A549 (cell line): ENCODE data around the gene USH1C.

Experiments
- BHLHE40 ChIP-seq: IDR thresholded peaks from 2 replicates; pipeline ENCODE4 v1.6.1; 2012; ENCODE audit warnings: low read depth, low read length, inconsistent platforms
- CTCF ChIP-seq: fragments of >200 bp; sonication (Bioruptor Twin); formaldehyde crosslinking; IDR thresholded peaks from 3 replicates; pipeline ENCODE4 v1.5.1; 2016
- GATA3 ChIP-seq: IDR thresholded peaks from 2 replicates; pipeline ENCODE4 v1.6.1; 2012; ENCODE audit warnings: borderline replicate concordance
- POLR2A ChIP-seq: IDR thresholded peaks from 2 replicates; pipeline ENCODE4 v1.6.1; 2012; ENCODE audit warnings: mild to moderate bottlenecking, low read length
- USF2 ChIP-seq: fragments of 450-650 bp; IDR thresholded peaks from 2 replicates; pipeline ENCODE4 v1.6.1; 2014; ENCODE audit warnings: antibody characterized with exemption
- TF ChIP-seq, protein P1 (sequence below): fragments of 200-600 bp; sonication (generic); IDR thresholded peaks from 2 replicates; pipeline ENCODE4 v1.6.1; 2016; ENCODE audit warnings: antibody characterized with exemption, mild to moderate bottlenecking, moderate library complexity
- TF ChIP-seq, protein P2 (sequence below): fragments of 150-350 bp; IDR thresholded peaks from 2 replicates; pipeline ENCODE4 v1.6.1; 2014; ENCODE audit warnings: low read depth, mild to moderate bottlenecking, low read length
- TF ChIP-seq, protein P3 (sequence below): IDR thresholded peaks from 2 replicates; pipeline ENCODE4 v1.6.1; 2012; ENCODE audit warnings: low read depth, borderline replicate concordance

- TF ChIP-seq, protein P1, sequence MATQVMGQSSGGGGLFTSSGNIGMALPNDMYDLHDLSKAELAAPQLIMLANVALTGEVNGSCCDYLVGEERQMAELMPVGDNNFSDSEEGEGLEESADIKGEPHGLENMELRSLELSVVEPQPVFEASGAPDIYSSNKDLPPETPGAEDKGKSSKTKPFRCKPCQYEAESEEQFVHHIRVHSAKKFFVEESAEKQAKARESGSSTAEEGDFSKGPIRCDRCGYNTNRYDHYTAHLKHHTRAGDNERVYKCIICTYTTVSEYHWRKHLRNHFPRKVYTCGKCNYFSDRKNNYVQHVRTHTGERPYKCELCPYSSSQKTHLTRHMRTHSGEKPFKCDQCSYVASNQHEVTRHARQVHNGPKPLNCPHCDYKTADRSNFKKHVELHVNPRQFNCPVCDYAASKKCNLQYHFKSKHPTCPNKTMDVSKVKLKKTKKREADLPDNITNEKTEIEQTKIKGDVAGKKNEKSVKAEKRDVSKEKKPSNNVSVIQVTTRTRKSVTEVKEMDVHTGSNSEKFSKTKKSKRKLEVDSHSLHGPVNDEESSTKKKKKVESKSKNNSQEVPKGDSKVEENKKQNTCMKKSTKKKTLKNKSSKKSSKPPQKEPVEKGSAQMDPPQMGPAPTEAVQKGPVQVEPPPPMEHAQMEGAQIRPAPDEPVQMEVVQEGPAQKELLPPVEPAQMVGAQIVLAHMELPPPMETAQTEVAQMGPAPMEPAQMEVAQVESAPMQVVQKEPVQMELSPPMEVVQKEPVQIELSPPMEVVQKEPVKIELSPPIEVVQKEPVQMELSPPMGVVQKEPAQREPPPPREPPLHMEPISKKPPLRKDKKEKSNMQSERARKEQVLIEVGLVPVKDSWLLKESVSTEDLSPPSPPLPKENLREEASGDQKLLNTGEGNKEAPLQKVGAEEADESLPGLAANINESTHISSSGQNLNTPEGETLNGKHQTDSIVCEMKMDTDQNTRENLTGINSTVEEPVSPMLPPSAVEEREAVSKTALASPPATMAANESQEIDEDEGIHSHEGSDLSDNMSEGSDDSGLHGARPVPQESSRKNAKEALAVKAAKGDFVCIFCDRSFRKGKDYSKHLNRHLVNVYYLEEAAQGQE = no peak
- TF ChIP-seq GATA3 = no peak
- no peak for TF ChIP-seq USF2
- TF ChIP-seq, protein P2, sequence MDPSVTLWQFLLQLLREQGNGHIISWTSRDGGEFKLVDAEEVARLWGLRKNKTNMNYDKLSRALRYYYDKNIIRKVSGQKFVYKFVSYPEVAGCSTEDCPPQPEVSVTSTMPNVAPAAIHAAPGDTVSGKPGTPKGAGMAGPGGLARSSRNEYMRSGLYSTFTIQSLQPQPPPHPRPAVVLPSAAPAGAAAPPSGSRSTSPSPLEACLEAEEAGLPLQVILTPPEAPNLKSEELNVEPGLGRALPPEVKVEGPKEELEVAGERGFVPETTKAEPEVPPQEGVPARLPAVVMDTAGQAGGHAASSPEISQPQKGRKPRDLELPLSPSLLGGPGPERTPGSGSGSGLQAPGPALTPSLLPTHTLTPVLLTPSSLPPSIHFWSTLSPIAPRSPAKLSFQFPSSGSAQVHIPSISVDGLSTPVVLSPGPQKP = no peak
- no peak for TF ChIP-seq CTCF
- TF ChIP-seq POLR2A = no peak
- no peak for TF ChIP-seq BHLHE40
- TF ChIP-seq, protein P3, sequence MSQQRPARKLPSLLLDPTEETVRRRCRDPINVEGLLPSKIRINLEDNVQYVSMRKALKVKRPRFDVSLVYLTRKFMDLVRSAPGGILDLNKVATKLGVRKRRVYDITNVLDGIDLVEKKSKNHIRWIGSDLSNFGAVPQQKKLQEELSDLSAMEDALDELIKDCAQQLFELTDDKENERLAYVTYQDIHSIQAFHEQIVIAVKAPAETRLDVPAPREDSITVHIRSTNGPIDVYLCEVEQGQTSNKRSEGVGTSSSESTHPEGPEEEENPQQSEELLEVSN = no peak
These were observed 97.7 kb downstream of the USH1C start for GRCh38 chr11:17446482-17446881.
